Measurements from ENCODE around the gene VTI1B.
"Not testable (repeated sequence)": the region's sequence is repeated elsewhere in the genome, so short reads cannot be mapped to it uniquely, and the experiment has no call there.

The VTI1B gene

GRCh38 chr14:67607646-67608045 is 66.8 kb downstream of the VTI1B start:
- DNase-seq (ENCODE audit: low read depth) = no peak
- no peak overlapping the region for H3K4me3 ChIP-seq (ENCODE audit: low read depth, low read length)
- no peak for TF ChIP-seq CTCF (IDR thresholded peaks at IDR 0.05; ENCODE audit: control insufficient read depth, extremely low read depth, insufficient read depth)

- no peak for TF ChIP-seq CTCF (IDR thresholded peaks at IDR 0.05; ENCODE audit: control insufficient read depth, extremely low read depth, insufficient read depth)
- no peak for DNase-seq (ENCODE audit: low read depth)
- H3K4me3 ChIP-seq (ENCODE audit: low read depth, low read length) = no peak overlapping the region
These were observed 71.4 kb downstream of the VTI1B start for GRCh38 chr14:67602995-67603545.

- DNase-seq (ENCODE audit: low read depth) = no peak
- no peak for TF ChIP-seq CTCF (IDR thresholded peaks at IDR 0.05; ENCODE audit: control insufficient read depth, extremely low read depth, insufficient read depth)
- no peak overlapping the region for H3K4me3 ChIP-seq (ENCODE audit: low read depth, low read length)
These were observed 72.4 kb downstream of the VTI1B start for GRCh38 chr14:67602076-67602475.

- DNase-seq (ENCODE audit: low read depth) = not testable (repeated sequence)
- H3K4me3 ChIP-seq (ENCODE audit: low read depth, low read length) = peak overlapping the region; percentile 76
These were observed 73.9 kb downstream of the VTI1B start for GRCh38 chr14:67600562-67600974.

GRCh38 chr14:67599698-67600561 is 74.5 kb downstream of the VTI1B start, which contains the start of gene PIGH:
PIGH (minus strand) TSS chr14:67600268; CDS start chr14:67600203, 65 bp downstream.
- peak; percentile 47 for DNase-seq (ENCODE audit: low read depth)
- peak within 1 kb of the TSS; percentile 76 for H3K4me3 ChIP-seq (ENCODE audit: low read depth, low read length)
- TF ChIP-seq CTCF (IDR thresholded peaks at IDR 0.05; ENCODE audit: control insufficient read depth, extremely low read depth, insufficient read depth) = peak; percentile 66

All from LNCaP clone FGC (cell line).